Measurements from ENCODE around the gene GLYATL3. TPM values are rescaled to one million over a fixed set of nuclear protein-coding genes. Genes with fewer than 3 reads are reported as not detected.

Gene GLYATL3
- total RNA-seq, 2 donors from 2014 or later = not detected

- Mint-ChIP-seq H3K27ac (no peak overlapping the region), H3K36me3 (ENCODE audit: low read depth) (no peaks in the 10 kb centered on the region), H3K4me3 (no peak overlapping the region), H3K9me3 (no peaks in the 10 kb centered on the region), H3K4me1 (no peaks in the 10 kb centered on the region), H3K27me3 (peaks cover 3% of the 10 kb centered on the region)
- ATAC-seq (replicated peaks) = no peak
Observed at GRCh38 chr6:49523901-49524300, 24.2 kb downstream of the GLYATL3 start.

GRCh38 chr6:49524541-49524940 lies 24.8 kb downstream of the GLYATL3 start:
- Mint-ChIP-seq H3K36me3 (ENCODE audit: low read depth) (no peaks in the 10 kb centered on the region), H3K27me3 (peaks cover 3% of the 10 kb centered on the region), H3K4me1 (no peaks in the 10 kb centered on the region), H3K4me3 (no peak overlapping the region), H3K27ac (no peak overlapping the region), H3K9me3 (no peaks in the 10 kb centered on the region)
- ATAC-seq (replicated peaks) = no peak

- Mint-ChIP-seq H3K9me3 (no peaks in the 10 kb centered on the region), H3K27ac (no peak overlapping the region), H3K36me3 (ENCODE audit: low read depth) (no peaks in the 10 kb centered on the region), H3K4me1 (no peaks in the 10 kb centered on the region), H3K27me3 (peaks cover 4% of the 10 kb centered on the region), H3K4me3 (no peak overlapping the region)
- no peak for ATAC-seq (replicated peaks)
Observed at GRCh38 chr6:49526598-49526997, 26.9 kb downstream of the GLYATL3 start.

GRCh38 chr6:49527320-49527719 lies 27.6 kb downstream of the GLYATL3 start:
- peaks cover 4% of the 10 kb centered on the region for H3K27me3 Mint-ChIP-seq
- no peak overlapping the region for H3K27ac Mint-ChIP-seq
- no peaks in the 10 kb centered on the region for H3K36me3 Mint-ChIP-seq (ENCODE audit: low read depth)
- no peaks in the 10 kb centered on the region for H3K9me3 Mint-ChIP-seq
- no peaks in the 10 kb centered on the region for H3K4me1 Mint-ChIP-seq
- H3K4me3 Mint-ChIP-seq = no peak overlapping the region
- ATAC-seq (replicated peaks) = no peak

- ATAC-seq (replicated peaks) = no peak
Observed at GRCh38 chr6:49528571-49528970, 28.8 kb downstream of the GLYATL3 start.

GRCh38 chr6:49530141-49530776 lies 30.5 kb downstream of the GLYATL3 start:
- Mint-ChIP-seq H3K9me3 (no peaks in the 10 kb centered on the region), H3K27me3 (peaks cover 8% of the 10 kb centered on the region), H3K4me1 (no peaks in the 10 kb centered on the region), H3K27ac (no peak overlapping the region), H3K4me3 (no peak overlapping the region), H3K36me3 (ENCODE audit: low read depth) (no peaks in the 10 kb centered on the region)
- no peak for ATAC-seq (replicated peaks)

More at GRCh38 chr6:49528571-49528970, 28.8 kb downstream of the GLYATL3 start:
- H3K27ac Mint-ChIP-seq = no peak overlapping the region
- no peak overlapping the region for H3K4me3 Mint-ChIP-seq
- no peaks in the 10 kb centered on the region for H3K4me1 Mint-ChIP-seq
- H3K9me3 Mint-ChIP-seq = no peaks in the 10 kb centered on the region
- H3K27me3 Mint-ChIP-seq = peaks cover 4% of the 10 kb centered on the region
- H3K36me3 Mint-ChIP-seq (ENCODE audit: low read depth) = no peaks in the 10 kb centered on the region

- ATAC-seq (replicated peaks) = peak; percentile 46
Observed at GRCh38 chr6:49531774-49532569, 32.2 kb downstream of the GLYATL3 start.

GRCh38 chr6:49535795-49536194 lies 36.1 kb downstream of the GLYATL3 start:
- no peak for ATAC-seq (replicated peaks)
- H3K4me3 Mint-ChIP-seq = no peak overlapping the region
- H3K9me3 Mint-ChIP-seq = no peaks in the 10 kb centered on the region
- H3K36me3 Mint-ChIP-seq (ENCODE audit: low read depth) = no peaks in the 10 kb centered on the region
- H3K4me1 Mint-ChIP-seq = no peaks in the 10 kb centered on the region
- no peak overlapping the region for H3K27ac Mint-ChIP-seq
- H3K27me3 Mint-ChIP-seq = peaks cover 11% of the 10 kb centered on the region

More at GRCh38 chr6:49531774-49532569, 32.2 kb downstream of the GLYATL3 start:
- no peak overlapping the region for H3K27ac Mint-ChIP-seq
- no peak overlapping the region for H3K4me3 Mint-ChIP-seq
- no peaks in the 10 kb centered on the region for H3K9me3 Mint-ChIP-seq
- H3K27me3 Mint-ChIP-seq = peaks cover 11% of the 10 kb centered on the region
- no peaks in the 10 kb centered on the region for H3K36me3 Mint-ChIP-seq (ENCODE audit: low read depth)
- no peaks in the 10 kb centered on the region for H3K4me1 Mint-ChIP-seq

GRCh38 chr6:49539102-49539501 lies 39.4 kb downstream of the GLYATL3 start:
- no peaks in the 10 kb centered on the region for H3K4me1 Mint-ChIP-seq
- no peaks in the 10 kb centered on the region for H3K36me3 Mint-ChIP-seq (ENCODE audit: low read depth)
- no peaks in the 10 kb centered on the region for H3K9me3 Mint-ChIP-seq
- H3K27me3 Mint-ChIP-seq = peaks cover 10% of the 10 kb centered on the region
- H3K27ac Mint-ChIP-seq = no peak overlapping the region
- no peak for ATAC-seq (replicated peaks)
- no peak overlapping the region for H3K4me3 Mint-ChIP-seq

- Mint-ChIP-seq H3K36me3 (ENCODE audit: low read depth) (no peaks in the 10 kb centered on the region), H3K27ac (no peak overlapping the region), H3K27me3 (peaks cover 6% of the 10 kb centered on the region), H3K4me3 (no peak overlapping the region), H3K9me3 (no peaks in the 10 kb centered on the region), H3K4me1 (no peaks in the 10 kb centered on the region)
- ATAC-seq (replicated peaks) = no peak
Observed at GRCh38 chr6:49540614-49541013, 40.9 kb downstream of the GLYATL3 start.

GRCh38 chr6:49541210-49541724 lies 41.5 kb downstream of the GLYATL3 start:
- ATAC-seq (replicated peaks) = no peak
- H3K9me3 Mint-ChIP-seq = no peaks in the 10 kb centered on the region
- H3K4me3 Mint-ChIP-seq = no peak overlapping the region
- H3K4me1 Mint-ChIP-seq = no peaks in the 10 kb centered on the region
- no peaks in the 10 kb centered on the region for H3K36me3 Mint-ChIP-seq (ENCODE audit: low read depth)
- peaks cover 6% of the 10 kb centered on the region for H3K27me3 Mint-ChIP-seq
- H3K27ac Mint-ChIP-seq = no peak overlapping the region

GRCh38 chr6:49541936-49542335 lies 42.2 kb downstream of the GLYATL3 start:
- no peak for ATAC-seq (replicated peaks)
- H3K4me1 Mint-ChIP-seq = no peaks in the 10 kb centered on the region
- H3K36me3 Mint-ChIP-seq (ENCODE audit: low read depth) = no peaks in the 10 kb centered on the region
- no peaks in the 10 kb centered on the region for H3K9me3 Mint-ChIP-seq
- peaks cover 3% of the 10 kb centered on the region for H3K27me3 Mint-ChIP-seq
- H3K27ac Mint-ChIP-seq = no peak overlapping the region
- H3K4me3 Mint-ChIP-seq = no peak overlapping the region

GRCh38 chr6:49543087-49543858 lies 43.5 kb downstream of the GLYATL3 start:
- no peak overlapping the region for H3K4me3 Mint-ChIP-seq
- peaks cover 3% of the 10 kb centered on the region for H3K27me3 Mint-ChIP-seq
- H3K27ac Mint-ChIP-seq = no peak overlapping the region
- no peak for ATAC-seq (replicated peaks)
- H3K36me3 Mint-ChIP-seq (ENCODE audit: low read depth) = no peaks in the 10 kb centered on the region
- H3K9me3 Mint-ChIP-seq = no peaks in the 10 kb centered on the region
- no peaks in the 10 kb centered on the region for H3K4me1 Mint-ChIP-seq

- Mint-ChIP-seq H3K27me3 (peaks cover 18% of the 10 kb centered on the region), H3K4me1 (peaks cover 6% of the 10 kb centered on the region), H3K36me3 (ENCODE audit: low read depth) (no peaks in the 10 kb centered on the region), H3K4me3 (no peak overlapping the region), H3K9me3 (no peaks in the 10 kb centered on the region), H3K27ac (no peak overlapping the region)
- ATAC-seq (replicated peaks) = no peak
Observed at GRCh38 chr6:49546331-49546730, 46.6 kb downstream of the GLYATL3 start.

All from activated T-helper 17 cell treated with anti-CD3 and anti-CD28 coated beads, Interleukin-2, amount 50 U/mL, for 72 hours (primary cell).